ENCODE results near the gene FTSJ1. TPM values are rescaled to one million over a fixed set of nuclear protein-coding genes. Genes with fewer than 3 reads are reported as not detected.
A peak's percentile ranks its signal among the peaks of the same experiment; 100 is the strongest.
"Not testable (repeated sequence)": the region's sequence is repeated elsewhere in the genome, so short reads cannot be mapped to it uniquely, and the experiment has no call there.

Gene FTSJ1
- total RNA-seq, 2 experiments from 2014 or later, result 62.8 to 73.9 TPM

- DNase-seq, result peak; percentile 38
Observed at GRCh38 chrX:48520455-48520854, 44.5 kb downstream of the FTSJ1 start.

DNA sequence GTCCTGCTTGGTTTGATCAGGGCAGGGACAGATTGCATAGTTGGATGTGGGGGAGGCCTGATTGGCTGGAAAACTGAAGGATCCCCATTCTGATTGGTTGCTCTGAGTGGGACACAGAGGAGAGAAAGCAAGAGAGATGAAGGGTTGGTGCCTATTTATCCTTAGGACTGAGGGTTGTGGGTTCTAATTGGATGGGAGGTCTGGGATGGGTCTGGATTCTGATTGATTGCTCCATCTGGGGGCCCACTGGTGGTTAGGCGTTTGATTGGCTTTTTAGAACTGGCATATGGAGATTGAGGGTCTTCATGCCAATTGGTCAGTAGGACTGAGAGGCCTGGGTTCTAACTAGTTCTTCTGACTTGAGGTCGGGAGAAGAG is 45.0 kb downstream of the FTSJ1 start:
- intact Hi-C loops (cut with micrococcal nuclease), result loop anchor here (1.0 to 5.0 kb wide), 5 partner anchors 18 to 77 kb away; partner anchors contain the start of genes FTSJ1, RBM3 and TBC1D25

More at GRCh38 chrX:48520455-48520854, 44.5 kb downstream of the FTSJ1 start:
- CTCF ChIA-PET, result no interaction called here
- no peaks in the 10 kb centered on the region for H3K27me3 Mint-ChIP-seq
- H3K27ac Mint-ChIP-seq, result peak overlapping the region; percentile 98
- H3K36me3 Mint-ChIP-seq, result peaks cover 7% of the 10 kb centered on the region
- no peaks in the 10 kb centered on the region for H3K9me3 Mint-ChIP-seq
- H3K4me3 Mint-ChIP-seq, result peak overlapping the region; percentile 92
- POLR2A ChIA-PET, result interaction anchor here (1.5 kb wide), 1 partner anchor 58 kb away, joined by 3 read pairs; no protein-coding TSS in a partner anchor
- intact Hi-C loops (cut with micrococcal nuclease), result loop anchor here (2.0 to 5.0 kb wide), 2 partner anchors 43 to 54 kb away; partner anchors contain the start of genes FTSJ1 and RBM3
- H3K4me1 Mint-ChIP-seq (ENCODE audit: low read depth), result peaks cover 25% of the 10 kb centered on the region

DNA sequence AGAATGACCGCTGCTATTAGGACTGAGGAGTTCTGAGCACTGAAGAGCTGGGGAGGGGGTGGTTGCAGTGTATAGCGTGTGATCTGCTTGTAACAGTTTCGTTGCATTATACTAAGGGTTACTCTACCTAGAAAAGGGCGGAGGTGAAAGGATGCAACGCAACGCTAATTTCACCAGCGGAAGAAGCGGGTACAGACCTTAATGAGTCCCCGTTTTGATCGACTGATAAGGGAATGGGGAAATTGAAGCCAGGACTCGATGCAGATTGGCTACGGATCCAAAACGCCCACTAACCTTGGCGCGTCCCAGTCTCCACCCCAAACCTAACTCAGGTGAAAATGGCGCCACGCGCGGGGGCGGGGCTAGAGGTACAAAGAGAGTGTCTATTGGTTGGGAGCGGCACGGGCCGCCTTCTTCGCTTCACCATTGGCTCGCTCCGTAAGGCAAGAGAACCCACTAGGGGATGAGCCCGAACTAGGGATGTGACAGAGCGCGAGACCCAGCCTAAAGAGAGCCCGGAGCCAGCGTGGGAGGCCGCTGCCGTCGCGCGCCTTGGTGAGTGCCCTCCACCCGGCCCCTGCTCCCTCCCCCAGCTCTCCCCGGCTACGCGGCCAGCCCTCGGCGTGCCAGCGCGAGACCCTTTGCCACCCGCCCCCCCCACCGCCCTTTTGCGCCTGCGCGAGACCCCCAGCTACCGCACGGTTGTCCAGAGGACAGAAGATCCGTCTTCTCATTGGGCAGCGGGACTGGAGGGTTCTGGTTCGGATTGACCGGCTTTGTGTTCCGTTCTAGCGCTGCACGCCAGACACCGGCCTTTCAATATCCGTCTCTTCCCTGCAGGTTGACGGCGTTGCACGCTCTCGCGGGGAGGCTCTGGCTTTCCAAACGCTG is 45.6 kb downstream of the FTSJ1 start, which contains the start of gene EBP:
TSS of gene EBP (plus strand) at position 456 of the 891 bp plus-strand sequence. CDS start 1,964 bp downstream, outside the sequence.
- no peaks in the 10 kb centered on the region for H3K27me3 Mint-ChIP-seq

More for the DNA sequence above, 45.0 kb downstream of the FTSJ1 start:
- ChIA-PET POLR2A (interaction anchor here (0.6 to 1.5 kb wide), 2 partner anchors 58 to 155 kb away, joined by 3 read pairs; no protein-coding TSS in a partner anchor), CTCF (no interaction called here)
- Mint-ChIP-seq H3K9me3 (no peaks in the 10 kb centered on the region), H3K36me3 (peaks cover 7% of the 10 kb centered on the region), H3K4me1 (ENCODE audit: low read depth) (peaks cover 25% of the 10 kb centered on the region), H3K27me3 (no peaks in the 10 kb centered on the region), H3K4me3 (peak overlapping the region; percentile 92), H3K27ac (peak overlapping the region; percentile 98)
- peak; percentile 44 for DNase-seq

GRCh38 chrX:48522291-48522690 is 46.3 kb downstream of the FTSJ1 start:
- ChIA-PET CTCF (interaction anchor here (1.2 kb wide), 1 partner anchor 48 kb away, joined by 4 read pairs; no protein-coding TSS in a partner anchor), POLR2A (interaction anchor here (1.1 to 1.5 kb wide), 2 partner anchors 18 to 57 kb away, joined by 3 read pairs; partner anchors contain the start of gene TBC1D25)
- Mint-ChIP-seq H3K4me1 (ENCODE audit: low read depth) (peaks cover 24% of the 10 kb centered on the region), H3K27me3 (no peaks in the 10 kb centered on the region), H3K4me3 (peak overlapping the region; percentile 92), H3K36me3 (peaks cover 15% of the 10 kb centered on the region), H3K27ac (peak overlapping the region; percentile 98), H3K9me3 (no peaks in the 10 kb centered on the region)
- intact Hi-C loops (cut with micrococcal nuclease), result loop anchor here (5.0 kb wide), 1 partner anchor 45 kb away; the partner anchor contains the start of gene FTSJ1
- no peak for DNase-seq

More for the DNA sequence above, 45.6 kb downstream of the FTSJ1 start, which contains the start of gene EBP:
- peak within 1 kb of the TSS; percentile 98 for H3K27ac Mint-ChIP-seq
- peak within 1 kb of the TSS; percentile 92 for H3K4me3 Mint-ChIP-seq
- H3K9me3 Mint-ChIP-seq, result no peaks in the 10 kb centered on the region
- peaks cover 27% of the 10 kb centered on the region for H3K4me1 Mint-ChIP-seq (ENCODE audit: low read depth)
- POLR2A ChIA-PET, result interaction anchor here (0.6 to 1.5 kb wide), 3 partner anchors 18 to 155 kb away, joined by 3 read pairs; partner anchors contain the start of gene TBC1D25
- peaks cover 11% of the 10 kb centered on the region for H3K36me3 Mint-ChIP-seq
- CTCF ChIA-PET, result interaction anchor here (1.2 kb wide), 1 partner anchor 47 kb away, joined by 4 read pairs; no protein-coding TSS in a partner anchor
- intact Hi-C loops (cut with micrococcal nuclease), result loop anchor here (1.0 to 5.0 kb wide), 5 partner anchors 18 to 77 kb away; partner anchors contain the start of genes FTSJ1, RBM3 and TBC1D25
- peak; percentile 97 for DNase-seq

GRCh38 chrX:48523682-48524081 is 47.7 kb downstream of the FTSJ1 start:
- intact Hi-C loops (cut with micrococcal nuclease), result loop anchor here (5.0 kb wide), 1 partner anchor 46 kb away; the partner anchor contains the start of gene FTSJ1
- no peak overlapping the region for H3K27ac Mint-ChIP-seq
- ChIA-PET POLR2A (no interaction called here), CTCF (no interaction called here)
- no peak for DNase-seq
- no peaks in the 10 kb centered on the region for H3K9me3 Mint-ChIP-seq
- peaks cover 24% of the 10 kb centered on the region for H3K4me1 Mint-ChIP-seq (ENCODE audit: low read depth)
- H3K36me3 Mint-ChIP-seq, result peaks cover 29% of the 10 kb centered on the region
- peak overlapping the region; percentile 49 for H3K4me3 Mint-ChIP-seq
- no peaks in the 10 kb centered on the region for H3K27me3 Mint-ChIP-seq

DNA sequence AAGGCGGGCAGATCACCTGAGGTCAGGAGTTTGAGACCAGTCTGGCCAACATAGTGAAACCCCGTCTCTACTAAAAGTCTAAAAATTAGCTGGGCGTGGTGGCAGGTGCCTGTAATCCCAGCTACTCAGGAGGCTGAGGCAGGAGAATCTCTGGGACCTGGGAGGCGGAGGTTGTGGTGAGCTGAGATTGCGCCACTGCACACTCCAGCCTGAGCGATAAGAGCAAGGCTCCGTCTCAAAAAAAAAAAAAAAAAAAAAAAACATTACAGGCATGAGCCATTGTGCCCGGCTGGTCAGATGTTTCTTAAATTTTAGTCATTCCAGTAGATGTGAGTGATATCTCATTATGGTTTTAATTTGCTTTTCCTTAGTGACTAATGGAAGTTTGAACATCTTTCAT is 49.9 kb downstream of the FTSJ1 start:
- H3K27me3 Mint-ChIP-seq; intact Hi-C loops (cut with micrococcal nuclease); CTCF ChIA-PET; POLR2A ChIA-PET; H3K27ac Mint-ChIP-seq; H3K9me3 Mint-ChIP-seq; DNase-seq; H3K4me3 Mint-ChIP-seq: not testable (repeated sequence)
- Mint-ChIP-seq H3K4me1 (ENCODE audit: low read depth) (peaks cover 15% of the 10 kb centered on the region), H3K36me3 (peaks cover 33% of the 10 kb centered on the region)

- Mint-ChIP-seq H3K27ac (no peak overlapping the region), H3K9me3 (no peaks in the 10 kb centered on the region), H3K4me1 (ENCODE audit: low read depth) (peaks cover 16% of the 10 kb centered on the region), H3K36me3 (peaks cover 28% of the 10 kb centered on the region), H3K4me3 (no peak overlapping the region), H3K27me3 (no peaks in the 10 kb centered on the region)
- ChIA-PET CTCF (no interaction called here), POLR2A (interaction anchor here (1.0 kb wide), 1 partner anchor 44 kb away, joined by 3 read pairs; the partner anchor contains the start of gene RBM3)
- DNase-seq, result no peak
- intact Hi-C loops (cut with micrococcal nuclease), result no loop called here
Observed at GRCh38 chrX:48530736-48531135, 54.7 kb downstream of the FTSJ1 start.

DNA sequence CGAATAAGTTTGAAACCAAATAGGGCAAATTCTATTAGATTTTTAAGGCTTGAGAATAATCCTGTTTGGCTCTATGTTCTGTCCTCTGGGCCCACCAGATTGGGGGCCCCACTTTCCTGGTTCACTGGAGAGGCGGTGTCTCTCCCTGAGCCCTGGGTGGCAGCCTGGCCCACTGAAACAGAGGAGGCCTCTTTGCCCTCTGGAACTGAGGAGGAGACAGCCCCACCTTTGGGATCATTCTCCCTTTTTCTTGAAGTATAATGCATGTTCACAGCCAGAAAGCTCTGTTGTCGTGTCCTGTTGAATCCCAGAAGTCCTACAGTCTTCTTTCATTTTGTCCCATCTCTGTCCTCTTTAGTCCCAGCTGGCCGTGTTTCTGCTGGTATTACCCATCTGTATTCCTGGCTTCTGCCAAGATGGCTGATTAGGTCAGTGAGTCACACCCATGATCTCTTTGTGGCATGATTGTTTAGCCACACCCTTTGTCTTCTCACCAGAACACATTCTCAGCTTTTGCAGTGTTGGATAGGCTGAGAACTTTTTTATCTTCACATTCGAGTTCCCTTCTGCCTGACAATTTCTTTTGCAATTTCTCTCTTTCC is 55.5 kb downstream of the FTSJ1 start:
- Mint-ChIP-seq H3K27ac (peak overlapping the region; percentile 84), H3K4me3 (no peak overlapping the region)

GRCh38 chrX:48532161-48532560 is 56.2 kb downstream of the FTSJ1 start:
- no peaks in the 10 kb centered on the region for H3K9me3 Mint-ChIP-seq
- DNase-seq, result no peak
- ChIA-PET POLR2A (no interaction called here), CTCF (no interaction called here)
- intact Hi-C loops (cut with micrococcal nuclease), result no loop called here
- peaks cover 20% of the 10 kb centered on the region for H3K36me3 Mint-ChIP-seq
- peaks cover 13% of the 10 kb centered on the region for H3K4me1 Mint-ChIP-seq (ENCODE audit: low read depth)
- H3K27ac Mint-ChIP-seq, result peak overlapping the region; percentile 84
- no peaks in the 10 kb centered on the region for H3K27me3 Mint-ChIP-seq
- no peak overlapping the region for H3K4me3 Mint-ChIP-seq

More for the DNA sequence above, 55.5 kb downstream of the FTSJ1 start:
- no peaks in the 10 kb centered on the region for H3K27me3 Mint-ChIP-seq
- peaks cover 15% of the 10 kb centered on the region for H3K4me1 Mint-ChIP-seq (ENCODE audit: low read depth)
- H3K36me3 Mint-ChIP-seq, result peaks cover 25% of the 10 kb centered on the region
- intact Hi-C loops (cut with micrococcal nuclease), result no loop called here
- POLR2A ChIA-PET, result interaction anchor here (1.0 kb wide), 1 partner anchor 43 kb away, joined by 3 read pairs; the partner anchor contains the start of gene RBM3
- H3K9me3 Mint-ChIP-seq, result no peaks in the 10 kb centered on the region
- CTCF ChIA-PET, result no interaction called here
- peak; percentile 17 for DNase-seq

DNA sequence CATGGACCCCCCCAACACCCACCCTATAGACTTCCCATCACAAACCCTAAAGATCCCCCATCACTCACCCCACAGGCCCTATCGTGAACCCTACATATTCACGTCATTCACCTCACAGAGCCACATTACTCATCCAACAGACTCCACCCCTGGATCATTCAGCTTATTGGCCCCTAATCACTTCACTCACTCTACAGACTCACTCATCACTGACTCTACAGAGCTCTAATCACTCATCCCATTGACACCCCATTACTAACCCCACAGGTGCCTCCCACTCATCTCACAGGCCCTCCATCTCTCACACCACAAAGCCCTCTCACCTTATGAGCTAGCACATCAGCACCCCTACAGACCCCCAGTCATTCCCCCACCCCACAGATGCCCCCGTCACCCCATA is 57.2 kb downstream of the FTSJ1 start:
- ChIA-PET CTCF (no interaction called here), POLR2A (no interaction called here)
- peaks cover 13% of the 10 kb centered on the region for H3K4me1 Mint-ChIP-seq (ENCODE audit: low read depth)
- no peak overlapping the region for H3K27ac Mint-ChIP-seq
- intact Hi-C loops (cut with micrococcal nuclease), result no loop called here
- H3K27me3 Mint-ChIP-seq, result no peaks in the 10 kb centered on the region
- H3K9me3 Mint-ChIP-seq, result no peaks in the 10 kb centered on the region
- DNase-seq, result no peak
- H3K4me3 Mint-ChIP-seq, result no peak overlapping the region
- peaks cover 11% of the 10 kb centered on the region for H3K36me3 Mint-ChIP-seq
